GM23338 (cell line): ENCODE measurements around the gene ZHX3. TPM values are rescaled to one million over a fixed set of nuclear protein-coding genes. Genes with fewer than 3 reads are reported as not detected.

Experiments
- ATAC-seq: fragments of 200-7000 bp; cut with Tn5 transposase; 3 replicates; pipeline ENCODE4 v1.9.1; 2020
- DNase-seq: peaks from one replicate; pipeline ENCODE4 v3.0.0-alpha.2; 2015; ENCODE audit warnings: low spot score
- H2AFZ ChIP-seq: fragments of 200-600 bp; sonication (generic); 2 replicates; pipeline ENCODE4 v1.8.0; 2016; ENCODE audit warnings: antibody characterized with exemption, mild to moderate bottlenecking, moderate library complexity
- H3F3A ChIP-seq: fragments of 200-600 bp; sonication (generic); replicated peaks from 2 replicates; pipeline ENCODE4 v1.8.0; 2017; ENCODE audit warnings: antibody characterized with exemption, mixed run types, low read depth
- H3K27ac ChIP-seq: fragments of 200-600 bp; sonication (generic); 2 replicates; pipeline ENCODE4 v1.6.1; 2016; ENCODE audit warnings: low read depth
- H3K27me3 ChIP-seq: fragments of 200-600 bp; sonication (generic); 2 replicates; pipeline ENCODE4 v1.8.0; 2016; ENCODE audit warnings: mild to moderate bottlenecking, mixed run types, moderate library complexity; ENCODE audit not compliant: insufficient read depth
- H3K36me3 ChIP-seq: fragments of 200-600 bp; sonication (generic); 2 replicates; pipeline ENCODE4 v1.8.0; 2016; ENCODE audit warnings: mild to moderate bottlenecking; ENCODE audit not compliant: insufficient read depth
- H3K4me1 ChIP-seq: fragments of 200-600 bp; sonication (generic); 2 replicates; pipeline ENCODE4 v1.8.0; 2016; ENCODE audit warnings: mild to moderate bottlenecking, moderate library complexity; ENCODE audit not compliant: insufficient read depth
- H3K4me2 ChIP-seq: fragments of 200-600 bp; sonication (generic); 2 replicates; pipeline ENCODE4 v1.7.1; 2017; ENCODE audit warnings: mixed run types
- H3K4me3 ChIP-seq: fragments of 200-600 bp; sonication (generic); 2 replicates; pipeline ENCODE4 v1.6.1; 2016; ENCODE audit warnings: mixed run types
- H3K79me2 ChIP-seq: fragments of 200-600 bp; sonication (generic); replicated peaks from 2 replicates; pipeline ENCODE4 v1.8.0; 2017; ENCODE audit warnings: mild to moderate bottlenecking; ENCODE audit not compliant: insufficient read depth
- H3K9me2 ChIP-seq: fragments of 200-600 bp; sonication (generic); 2 replicates; pipeline ENCODE4 v1.8.0; 2017; ENCODE audit not compliant: insufficient read depth
- H4K20me1 ChIP-seq: fragments of 200-600 bp; sonication (generic); replicated peaks from 2 replicates; pipeline ENCODE4 v1.8.0; 2017; ENCODE audit warnings: mild to moderate bottlenecking; ENCODE audit not compliant: insufficient read depth
- H3K27ac Mint-ChIP-seq: 2 replicates; pipeline ENCODE4 v1.8.0; 2020; ENCODE audit warnings: inconsistent platforms, mild to moderate bottlenecking, moderate library complexity, mixed read lengths
- H3K27me3 Mint-ChIP-seq: 3 replicates; pipeline ENCODE4 v1.8.0; 2022; ENCODE audit warnings: low read depth, mild to moderate bottlenecking, moderate library complexity, mixed read lengths, inconsistent platforms; ENCODE audit not compliant: insufficient read depth, poor library complexity
- H3K36me3 Mint-ChIP-seq: 3 replicates; pipeline ENCODE4 v1.8.0; 2021; ENCODE audit warnings: low read depth, mild to moderate bottlenecking, inconsistent platforms, moderate library complexity, mixed read lengths
- H3K4me1 Mint-ChIP-seq: 3 replicates; pipeline ENCODE4 v1.8.0; 2020; ENCODE audit warnings: mild to moderate bottlenecking, inconsistent platforms, mixed read lengths
- H3K4me3 Mint-ChIP-seq: 3 replicates; pipeline ENCODE4 v1.8.0; 2021; ENCODE audit warnings: moderate library complexity, mild to moderate bottlenecking, inconsistent platforms, mixed read lengths
- H3K9me3 Mint-ChIP-seq: 3 replicates; pipeline ENCODE4 v1.8.0; 2020; ENCODE audit warnings: moderate library complexity, mild to moderate bottlenecking, inconsistent platforms, mixed read lengths
- CREB1 ChIP-seq: fragments of 250-450 bp; sonication (Bioruptor Pico); IDR thresholded peaks from 2 replicates; pipeline ENCODE4 v1.5.0; 2020; ENCODE audit warnings: low read depth, mild to moderate bottlenecking, moderate library complexity
- EZH2 ChIP-seq: fragments of 200-600 bp; sonication (generic); IDR thresholded peaks from one replicate; pipeline ENCODE4 v1.8.0; 2017; ENCODE audit warnings: antibody characterized with exemption, mild to moderate bottlenecking, low read depth; ENCODE audit not compliant: unreplicated experiment
- EZH2phosphoT487 ChIP-seq: fragments of 200-600 bp; sonication (generic); IDR thresholded peaks from one replicate; pipeline ENCODE4 v1.8.1; 2018; ENCODE audit warnings: antibody characterized with exemption; ENCODE audit not compliant: unreplicated experiment
- JUNB ChIP-seq: IDR thresholded peaks from one replicate; pipeline ENCODE4 v1.6.1; 2016; ENCODE audit warnings: antibody characterized with exemption; ENCODE audit not compliant: unreplicated experiment
- NANOG ChIP-seq: IDR thresholded peaks from 2 replicates; pipeline ENCODE4 v1.6.1; 2016; ENCODE audit warnings: antibody characterized with exemption, borderline replicate concordance
- POLR2AphosphoS5 ChIP-seq: IDR thresholded peaks from 2 replicates; pipeline ENCODE4 v1.6.1; 2016; ENCODE audit warnings: antibody characterized with exemption, low read depth
- STAT1 ChIP-seq: IDR thresholded peaks from one replicate; pipeline ENCODE4 v1.6.1; 2016; ENCODE audit warnings: antibody characterized with exemption; ENCODE audit not compliant: unreplicated experiment
- ZNF114 ChIP-seq: fragments of 250-450 bp; sonication (Bioruptor Pico); IDR thresholded peaks from 2 replicates; pipeline ENCODE4 v1.5.0; 2020; ENCODE audit warnings: mild to moderate bottlenecking, moderate library complexity
- ZNF331 ChIP-seq: fragments of 250-450 bp; sonication (Bioruptor Pico); IDR thresholded peaks from 2 replicates; pipeline ENCODE4 v1.5.0; 2020; ENCODE audit warnings: low read depth, mild to moderate bottlenecking, moderate library complexity
- polyA plus RNA-seq: library from polyadenylated mRNA; unstranded; fragments of >200 nt; fragmentation: Nextera tagmentation; extraction: Ambion mirVana; gene quantifications from 2 replicates; pipeline ENCODE4 v1.2.1, GENCODE V29; 2016
- total RNA-seq: library from RNA; depleted of rRNA; stranded (reverse); fragments of >200 nt; shearing (Covaris generic); gene quantifications from 2 replicates; pipeline ENCODE4 v1.2.3, GENCODE V29; 2014
- TF ChIP-seq, protein P1 (sequence below): fragments of 250-450 bp; sonication (Bioruptor Pico); IDR thresholded peaks from 2 replicates; pipeline ENCODE4 v1.5.0; 2020; ENCODE audit warnings: mild to moderate bottlenecking, moderate library complexity
- TF ChIP-seq, protein P2 (sequence below): IDR thresholded peaks from one replicate; pipeline ENCODE4 v1.6.1; 2018; ENCODE audit warnings: antibody characterized with exemption; ENCODE audit not compliant: unreplicated experiment
- TF ChIP-seq, protein P3 (sequence below), 2 experiments: fragments of 200-600 bp in 1 of 2; sonication (generic) in 1 of 2; conservative IDR thresholded peaks; 2 replicates each; pipeline versions ENCODE4 v1.5.1 to v1.6.1; 2016 to 2017; ENCODE audit warnings: antibody characterized with exemption in 2 of 2, low read depth in 2 of 2, mild to moderate bottlenecking in 2 of 2, moderate library complexity in 1 of 2
- TF ChIP-seq, protein P4 (sequence below): IDR thresholded peaks from 2 replicates; pipeline ENCODE4 v1.6.1; 2016; ENCODE audit warnings: antibody characterized with exemption

ZHX3 gene
- total and polyA plus RNA-seq, 2 experiments from 2014 or later = 1.7 to 2.8 TPM

DNA sequence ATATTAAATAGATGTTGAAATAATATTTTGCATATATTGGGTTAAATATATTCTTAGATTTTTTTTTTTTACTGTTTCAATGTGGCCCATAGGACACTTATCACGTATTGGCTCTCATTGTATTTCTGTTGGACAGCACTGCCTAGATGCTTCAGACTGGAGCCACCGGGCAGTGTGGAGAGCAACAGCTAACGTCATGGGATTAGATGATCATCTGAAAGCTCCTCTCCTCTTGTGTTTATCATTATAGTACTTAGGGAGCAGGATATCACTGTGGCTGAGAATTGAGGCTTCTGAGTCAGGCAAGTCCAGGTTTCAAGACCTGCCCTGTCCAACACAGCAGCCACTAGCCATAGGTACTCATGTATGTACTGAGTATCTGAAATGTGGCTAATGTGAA, 87.4 kb downstream of the ZHX3 start:
- no peak overlapping the region for H2AFZ ChIP-seq
- no peak overlapping the region for H3K4me3 ChIP-seq
- no peaks in the 10 kb centered on the region for H3F3A ChIP-seq
- no peaks in the 10 kb centered on the region for H3K27me3 ChIP-seq
- no peaks in the 10 kb centered on the region for H3K9me2 ChIP-seq
- Mint-ChIP-seq H3K9me3 (no peaks in the 10 kb centered on the region), H3K27me3 (peaks cover 3% of the 10 kb centered on the region), H3K27ac (no peak overlapping the region), H3K36me3 (no peaks in the 10 kb centered on the region), H3K4me1 (no peaks in the 10 kb centered on the region), H3K4me3 (no peak overlapping the region)
- DNase-seq (no peak), ATAC-seq (no peak)
- H3K4me1 ChIP-seq = no peaks in the 10 kb centered on the region
- H3K4me2 ChIP-seq = no peak overlapping the region
- H3K79me2 ChIP-seq = no peaks in the 10 kb centered on the region
- TF ChIP-seq, protein P1, sequence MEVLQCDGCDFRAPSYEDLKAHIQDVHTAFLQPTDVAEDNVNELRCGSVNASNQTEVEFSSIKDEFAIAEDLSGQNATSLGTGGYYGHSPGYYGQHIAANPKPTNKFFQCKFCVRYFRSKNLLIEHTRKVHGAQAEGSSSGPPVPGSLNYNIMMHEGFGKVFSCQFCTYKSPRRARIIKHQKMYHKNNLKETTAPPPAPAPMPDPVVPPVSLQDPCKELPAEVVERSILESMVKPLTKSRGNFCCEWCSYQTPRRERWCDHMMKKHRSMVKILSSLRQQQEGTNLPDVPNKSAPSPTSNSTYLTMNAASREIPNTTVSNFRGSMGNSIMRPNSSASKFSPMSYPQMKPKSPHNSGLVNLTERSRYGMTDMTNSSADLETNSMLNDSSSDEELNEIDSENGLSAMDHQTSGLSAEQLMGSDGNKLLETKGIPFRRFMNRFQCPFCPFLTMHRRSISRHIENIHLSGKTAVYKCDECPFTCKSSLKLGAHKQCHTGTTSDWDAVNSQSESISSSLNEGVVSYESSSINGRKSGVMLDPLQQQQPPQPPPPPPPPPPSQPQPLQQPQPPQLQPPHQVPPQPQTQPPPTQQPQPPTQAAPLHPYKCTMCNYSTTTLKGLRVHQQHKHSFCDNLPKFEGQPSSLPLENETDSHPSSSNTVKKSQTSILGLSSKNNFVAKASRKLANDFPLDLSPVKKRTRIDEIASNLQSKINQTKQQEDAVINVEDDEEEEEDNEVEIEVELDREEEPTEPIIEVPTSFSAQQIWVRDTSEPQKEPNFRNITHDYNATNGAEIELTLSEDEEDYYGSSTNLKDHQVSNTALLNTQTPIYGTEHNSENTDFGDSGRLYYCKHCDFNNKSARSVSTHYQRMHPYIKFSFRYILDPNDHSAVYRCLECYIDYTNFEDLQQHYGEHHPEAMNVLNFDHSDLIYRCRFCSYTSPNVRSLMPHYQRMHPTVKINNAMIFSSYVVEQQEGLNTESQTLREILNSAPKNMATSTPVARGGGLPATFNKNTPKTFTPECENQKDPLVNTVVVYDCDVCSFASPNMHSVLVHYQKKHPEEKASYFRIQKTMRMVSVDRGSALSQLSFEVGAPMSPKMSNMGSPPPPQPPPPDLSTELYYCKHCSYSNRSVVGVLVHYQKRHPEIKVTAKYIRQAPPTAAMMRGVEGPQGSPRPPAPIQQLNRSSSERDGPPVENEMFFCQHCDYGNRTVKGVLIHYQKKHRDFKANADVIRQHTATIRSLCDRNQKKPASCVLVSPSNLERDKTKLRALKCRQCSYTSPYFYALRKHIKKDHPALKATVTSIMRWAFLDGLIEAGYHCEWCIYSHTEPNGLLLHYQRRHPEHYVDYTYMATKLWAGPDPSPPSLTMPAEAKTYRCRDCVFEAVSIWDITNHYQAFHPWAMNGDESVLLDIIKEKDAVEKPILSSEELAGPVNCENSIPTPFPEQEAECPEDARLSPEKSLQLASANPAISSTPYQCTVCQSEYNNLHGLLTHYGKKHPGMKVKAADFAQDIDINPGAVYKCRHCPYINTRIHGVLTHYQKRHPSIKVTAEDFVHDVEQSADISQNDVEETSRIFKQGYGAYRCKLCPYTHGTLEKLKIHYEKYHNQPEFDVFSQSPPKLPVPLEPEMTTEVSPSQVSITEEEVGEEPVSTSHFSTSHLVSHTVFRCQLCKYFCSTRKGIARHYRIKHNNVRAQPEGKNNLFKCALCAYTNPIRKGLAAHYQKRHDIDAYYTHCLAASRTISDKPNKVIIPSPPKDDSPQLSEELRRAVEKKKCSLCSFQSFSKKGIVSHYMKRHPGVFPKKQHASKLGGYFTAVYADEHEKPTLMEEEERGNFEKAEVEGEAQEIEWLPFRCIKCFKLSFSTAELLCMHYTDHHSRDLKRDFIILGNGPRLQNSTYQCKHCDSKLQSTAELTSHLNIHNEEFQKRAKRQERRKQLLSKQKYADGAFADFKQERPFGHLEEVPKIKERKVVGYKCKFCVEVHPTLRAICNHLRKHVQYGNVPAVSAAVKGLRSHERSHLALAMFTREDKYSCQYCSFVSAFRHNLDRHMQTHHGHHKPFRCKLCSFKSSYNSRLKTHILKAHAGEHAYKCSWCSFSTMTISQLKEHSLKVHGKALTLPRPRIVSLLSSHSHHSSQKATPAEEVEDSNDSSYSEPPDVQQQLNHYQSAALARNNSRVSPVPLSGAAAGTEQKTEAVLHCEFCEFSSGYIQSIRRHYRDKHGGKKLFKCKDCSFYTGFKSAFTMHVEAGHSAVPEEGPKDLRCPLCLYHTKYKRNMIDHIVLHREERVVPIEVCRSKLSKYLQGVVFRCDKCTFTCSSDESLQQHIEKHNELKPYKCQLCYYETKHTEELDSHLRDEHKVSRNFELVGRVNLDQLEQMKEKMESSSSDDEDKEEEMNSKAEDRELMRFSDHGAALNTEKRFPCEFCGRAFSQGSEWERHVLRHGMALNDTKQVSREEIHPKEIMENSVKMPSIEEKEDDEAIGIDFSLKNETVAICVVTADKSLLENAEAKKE = no peak
- no peak for TF ChIP-seq NANOG
- no peak for TF ChIP-seq ZNF114 (CRISPR knock-in tag)
- no peak for TF ChIP-seq EZH2phosphoT487
- TF ChIP-seq CREB1 (CRISPR knock-in tag) = no peak
- TF ChIP-seq EZH2 = no peak
- TF ChIP-seq, protein P2, sequence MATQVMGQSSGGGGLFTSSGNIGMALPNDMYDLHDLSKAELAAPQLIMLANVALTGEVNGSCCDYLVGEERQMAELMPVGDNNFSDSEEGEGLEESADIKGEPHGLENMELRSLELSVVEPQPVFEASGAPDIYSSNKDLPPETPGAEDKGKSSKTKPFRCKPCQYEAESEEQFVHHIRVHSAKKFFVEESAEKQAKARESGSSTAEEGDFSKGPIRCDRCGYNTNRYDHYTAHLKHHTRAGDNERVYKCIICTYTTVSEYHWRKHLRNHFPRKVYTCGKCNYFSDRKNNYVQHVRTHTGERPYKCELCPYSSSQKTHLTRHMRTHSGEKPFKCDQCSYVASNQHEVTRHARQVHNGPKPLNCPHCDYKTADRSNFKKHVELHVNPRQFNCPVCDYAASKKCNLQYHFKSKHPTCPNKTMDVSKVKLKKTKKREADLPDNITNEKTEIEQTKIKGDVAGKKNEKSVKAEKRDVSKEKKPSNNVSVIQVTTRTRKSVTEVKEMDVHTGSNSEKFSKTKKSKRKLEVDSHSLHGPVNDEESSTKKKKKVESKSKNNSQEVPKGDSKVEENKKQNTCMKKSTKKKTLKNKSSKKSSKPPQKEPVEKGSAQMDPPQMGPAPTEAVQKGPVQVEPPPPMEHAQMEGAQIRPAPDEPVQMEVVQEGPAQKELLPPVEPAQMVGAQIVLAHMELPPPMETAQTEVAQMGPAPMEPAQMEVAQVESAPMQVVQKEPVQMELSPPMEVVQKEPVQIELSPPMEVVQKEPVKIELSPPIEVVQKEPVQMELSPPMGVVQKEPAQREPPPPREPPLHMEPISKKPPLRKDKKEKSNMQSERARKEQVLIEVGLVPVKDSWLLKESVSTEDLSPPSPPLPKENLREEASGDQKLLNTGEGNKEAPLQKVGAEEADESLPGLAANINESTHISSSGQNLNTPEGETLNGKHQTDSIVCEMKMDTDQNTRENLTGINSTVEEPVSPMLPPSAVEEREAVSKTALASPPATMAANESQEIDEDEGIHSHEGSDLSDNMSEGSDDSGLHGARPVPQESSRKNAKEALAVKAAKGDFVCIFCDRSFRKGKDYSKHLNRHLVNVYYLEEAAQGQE = no peak
- no peak for TF ChIP-seq ZNF331
- TF ChIP-seq STAT1 = no peak
- no peak for TF ChIP-seq POLR2AphosphoS5
- TF ChIP-seq, protein P3, sequence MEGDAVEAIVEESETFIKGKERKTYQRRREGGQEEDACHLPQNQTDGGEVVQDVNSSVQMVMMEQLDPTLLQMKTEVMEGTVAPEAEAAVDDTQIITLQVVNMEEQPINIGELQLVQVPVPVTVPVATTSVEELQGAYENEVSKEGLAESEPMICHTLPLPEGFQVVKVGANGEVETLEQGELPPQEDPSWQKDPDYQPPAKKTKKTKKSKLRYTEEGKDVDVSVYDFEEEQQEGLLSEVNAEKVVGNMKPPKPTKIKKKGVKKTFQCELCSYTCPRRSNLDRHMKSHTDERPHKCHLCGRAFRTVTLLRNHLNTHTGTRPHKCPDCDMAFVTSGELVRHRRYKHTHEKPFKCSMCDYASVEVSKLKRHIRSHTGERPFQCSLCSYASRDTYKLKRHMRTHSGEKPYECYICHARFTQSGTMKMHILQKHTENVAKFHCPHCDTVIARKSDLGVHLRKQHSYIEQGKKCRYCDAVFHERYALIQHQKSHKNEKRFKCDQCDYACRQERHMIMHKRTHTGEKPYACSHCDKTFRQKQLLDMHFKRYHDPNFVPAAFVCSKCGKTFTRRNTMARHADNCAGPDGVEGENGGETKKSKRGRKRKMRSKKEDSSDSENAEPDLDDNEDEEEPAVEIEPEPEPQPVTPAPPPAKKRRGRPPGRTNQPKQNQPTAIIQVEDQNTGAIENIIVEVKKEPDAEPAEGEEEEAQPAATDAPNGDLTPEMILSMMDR (conservative IDR thresholded peaks at IDR 0.05; ENCODE audit: low read depth in 2 of 2) = no peak
- no peak for TF ChIP-seq JUNB
- TF ChIP-seq, protein P4, sequence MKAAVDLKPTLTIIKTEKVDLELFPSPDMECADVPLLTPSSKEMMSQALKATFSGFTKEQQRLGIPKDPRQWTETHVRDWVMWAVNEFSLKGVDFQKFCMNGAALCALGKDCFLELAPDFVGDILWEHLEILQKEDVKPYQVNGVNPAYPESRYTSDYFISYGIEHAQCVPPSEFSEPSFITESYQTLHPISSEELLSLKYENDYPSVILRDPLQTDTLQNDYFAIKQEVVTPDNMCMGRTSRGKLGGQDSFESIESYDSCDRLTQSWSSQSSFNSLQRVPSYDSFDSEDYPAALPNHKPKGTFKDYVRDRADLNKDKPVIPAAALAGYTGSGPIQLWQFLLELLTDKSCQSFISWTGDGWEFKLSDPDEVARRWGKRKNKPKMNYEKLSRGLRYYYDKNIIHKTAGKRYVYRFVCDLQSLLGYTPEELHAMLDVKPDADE = no peak
- H4K20me1 ChIP-seq = no peaks in the 10 kb centered on the region
- H3K27ac ChIP-seq = no peak overlapping the region
- no peaks in the 10 kb centered on the region for H3K36me3 ChIP-seq
